IPS-18c (cell line): ENCODE measurements around the gene LCP2.

ENCODE experiments used
- H3K4me3 ChIP-seq: 2 replicates; pipeline ENCODE4 v1.7.0; 2013; ENCODE audit warnings: low read depth, mild to moderate bottlenecking, low read length, moderate library complexity; ENCODE audit not compliant: insufficient read depth
- H3K9me3 ChIP-seq: one replicate; pipeline ENCODE4 v1.6.1; 2013; ENCODE audit warnings: mild to moderate bottlenecking, low read length, moderate library complexity; ENCODE audit not compliant: control insufficient read depth, insufficient read depth

The LCP2 gene

DNA sequence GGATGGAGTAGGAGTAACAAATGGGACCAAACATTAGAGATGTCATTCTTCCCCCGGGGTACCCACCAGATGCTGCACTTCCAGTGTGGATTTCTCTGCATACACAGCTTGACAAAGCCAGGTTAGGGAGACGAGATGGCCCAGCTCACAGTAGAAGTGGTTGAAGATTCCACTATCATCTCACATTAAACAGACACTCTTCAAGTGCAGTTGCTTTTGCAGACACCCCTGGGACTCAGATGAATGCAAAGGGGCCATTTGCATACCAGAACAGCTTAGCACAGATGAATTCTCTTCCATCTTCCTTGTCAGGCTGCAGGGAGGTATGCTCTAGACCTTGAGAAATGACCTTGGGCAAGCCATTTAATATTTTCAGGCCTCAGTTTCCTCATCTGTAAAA is 77.4 kb downstream of the LCP2 start:
- H3K4me3 ChIP-seq = no peak overlapping the region
- no peaks in the 10 kb centered on the region for H3K9me3 ChIP-seq

DNA sequence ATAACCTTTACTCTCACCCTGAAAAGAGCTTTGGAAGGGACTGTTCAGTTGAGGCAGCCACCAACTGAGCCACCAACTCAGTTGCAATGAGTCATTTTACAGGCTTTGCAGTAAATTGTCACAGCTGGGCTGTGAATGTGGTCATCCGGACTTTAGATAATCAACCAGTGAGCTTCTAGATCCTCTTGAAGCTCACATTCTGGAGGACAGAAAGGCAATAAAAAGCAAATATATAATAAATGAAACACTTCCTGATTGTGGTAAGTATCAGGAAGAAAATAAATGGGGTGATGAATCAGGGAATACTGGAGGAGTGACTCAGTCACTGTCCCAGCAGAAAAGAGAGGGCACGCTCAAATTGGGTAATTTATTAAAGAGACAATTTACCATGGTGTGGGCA is 78.0 kb downstream of the LCP2 start:
- no peak overlapping the region for H3K4me3 ChIP-seq
- H3K9me3 ChIP-seq = no peaks in the 10 kb centered on the region

DNA sequence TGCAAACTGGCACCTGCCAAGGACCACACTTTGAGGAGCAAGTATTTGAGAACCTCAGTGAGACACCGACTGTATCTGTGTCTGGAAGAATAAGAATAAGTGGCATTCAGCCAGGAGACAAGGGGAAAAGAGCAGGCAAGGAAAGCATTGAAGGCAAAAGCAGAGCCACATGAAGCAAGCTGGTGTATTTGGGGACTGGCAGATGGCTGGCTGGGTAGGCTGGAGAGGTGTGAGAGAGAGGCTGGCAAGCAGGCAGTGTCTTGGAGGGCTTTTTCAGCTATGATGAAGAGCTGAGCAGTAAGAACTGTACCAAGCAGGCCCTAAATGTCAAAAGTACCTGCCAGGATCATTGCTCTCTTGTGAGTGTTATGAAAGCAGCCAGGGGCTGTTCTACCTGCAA is 78.9 kb downstream of the LCP2 start:
- Histone ChIP-seq H3K4me3 (no peak overlapping the region), H3K9me3 (no peaks in the 10 kb centered on the region)

DNA sequence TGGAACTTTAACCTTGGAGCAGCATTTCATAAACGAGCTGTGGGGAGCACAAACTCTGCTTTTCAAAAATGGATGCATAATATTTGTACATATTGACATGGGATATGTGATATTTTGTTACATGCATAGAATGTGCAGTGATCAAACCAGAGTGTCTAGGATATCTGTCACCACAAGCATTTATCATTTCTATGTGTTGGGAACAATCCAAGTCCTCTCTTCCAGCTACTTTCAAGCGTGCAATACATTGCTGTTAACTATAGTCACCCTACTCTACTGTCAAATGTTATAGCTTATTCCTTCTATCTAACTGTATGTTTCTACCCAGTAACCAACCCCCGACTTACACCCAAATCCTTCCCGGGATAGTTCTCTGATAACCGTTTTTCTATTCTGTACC is 79.7 kb downstream of the LCP2 start:
- no peaks in the 10 kb centered on the region for H3K9me3 ChIP-seq
- H3K4me3 ChIP-seq = no peak overlapping the region

DNA sequence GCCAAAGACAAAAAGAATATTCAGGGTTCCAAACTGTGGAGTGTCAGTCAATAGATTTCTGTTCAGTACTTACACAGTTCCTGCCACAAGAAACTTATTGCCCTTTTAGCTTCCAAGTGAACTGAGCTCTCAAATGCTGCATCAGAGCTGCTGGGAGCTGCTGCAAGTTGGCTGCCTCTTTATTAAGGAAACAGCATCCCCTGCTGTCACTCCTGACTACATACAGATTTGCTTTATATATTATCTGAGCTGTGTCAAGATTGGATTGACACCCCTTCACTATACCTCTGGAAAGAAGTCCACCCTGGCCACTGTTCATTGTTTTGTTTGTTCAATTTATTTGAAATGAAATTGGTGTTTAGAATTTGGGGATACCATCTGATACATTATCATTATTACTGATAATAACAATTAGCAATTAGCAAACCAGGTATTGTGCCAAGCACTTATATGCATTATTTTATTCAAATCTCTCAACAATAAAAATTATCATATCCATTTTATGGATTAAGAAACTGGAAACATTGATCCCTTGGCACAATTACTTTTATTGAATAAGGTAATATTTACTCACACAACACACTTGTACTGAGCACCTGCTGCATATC is 81.2 kb downstream of the LCP2 start:
- no peak overlapping the region for H3K4me3 ChIP-seq
- H3K9me3 ChIP-seq = no peaks in the 10 kb centered on the region

DNA sequence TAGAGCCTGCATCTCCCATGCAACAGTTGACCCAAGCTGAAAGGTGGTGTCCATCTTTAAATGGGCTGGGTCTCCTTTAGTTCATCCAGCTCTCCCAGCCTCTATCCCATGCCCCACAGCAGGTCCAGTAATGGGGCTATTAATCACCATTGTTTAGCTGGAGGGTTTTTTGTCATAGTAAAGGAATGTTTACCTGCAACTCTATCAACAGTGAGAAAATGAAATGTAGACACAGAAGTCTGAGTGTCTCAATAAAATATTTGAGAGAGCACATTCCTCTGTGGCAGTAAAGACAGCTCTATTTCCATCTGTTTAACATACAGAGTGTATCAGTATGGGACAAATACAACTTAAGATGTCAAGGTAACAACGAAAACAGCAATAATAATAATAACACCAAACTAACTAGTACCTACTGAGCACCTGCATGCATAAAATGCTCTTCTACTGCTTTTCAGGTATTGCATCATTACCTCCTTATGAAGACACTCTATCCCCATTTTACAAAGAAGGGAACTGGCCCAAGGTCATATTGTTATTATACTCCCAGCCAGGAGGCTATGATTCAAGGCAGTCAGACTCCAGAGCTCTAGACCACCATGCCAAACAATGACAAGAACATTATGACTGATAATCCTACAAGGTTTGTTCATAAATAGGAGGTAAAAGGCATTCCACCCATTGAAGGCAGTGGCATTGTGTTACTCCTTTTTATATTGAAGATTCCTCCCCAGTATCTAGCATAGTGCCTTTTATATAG is 85.8 kb downstream of the LCP2 start:
- no peak overlapping the region for H3K4me3 ChIP-seq
- H3K9me3 ChIP-seq = no peaks in the 10 kb centered on the region

DNA sequence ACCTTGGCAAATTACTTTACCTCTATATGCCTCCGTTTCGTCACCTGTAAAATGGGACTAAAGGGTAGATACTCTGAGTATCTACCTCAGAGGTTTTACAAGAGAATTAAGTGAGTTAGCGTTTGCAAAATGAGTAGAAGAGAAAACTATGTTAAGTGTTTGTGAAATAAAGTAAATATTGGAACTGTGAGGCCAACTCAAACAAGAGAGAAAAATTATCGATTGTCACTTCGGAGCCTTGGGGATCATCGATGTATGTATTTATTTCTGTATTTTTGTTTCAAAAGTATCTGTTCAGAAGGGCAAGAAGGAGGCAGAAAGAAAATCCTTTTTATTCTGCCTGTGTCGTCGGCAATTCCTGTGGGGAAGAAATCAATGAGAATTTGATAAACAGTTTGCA is 90.6 kb downstream of the LCP2 start:
- Histone ChIP-seq H3K4me3 (no peak overlapping the region), H3K9me3 (no peaks in the 10 kb centered on the region)

DNA sequence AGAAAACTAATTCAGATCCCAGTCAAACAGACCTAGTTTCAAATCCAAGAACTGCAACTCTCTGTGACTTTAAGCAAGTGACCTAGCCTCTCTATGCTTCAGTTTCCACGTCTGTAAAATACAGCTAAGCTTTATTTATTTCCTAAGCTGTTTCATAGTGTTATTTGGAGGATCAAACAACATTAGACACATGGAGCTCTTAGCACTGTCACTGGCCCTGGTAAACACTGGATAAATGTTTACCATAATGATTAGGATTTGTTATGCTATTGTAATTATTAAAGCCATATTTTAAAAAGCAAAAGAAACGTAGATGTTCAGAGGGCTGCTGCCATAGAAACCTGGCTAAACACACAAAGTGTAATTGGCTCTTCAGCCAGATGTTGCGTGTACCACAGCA is 91.4 kb downstream of the LCP2 start:
- H3K9me3 ChIP-seq = no peaks in the 10 kb centered on the region
- H3K4me3 ChIP-seq = no peak overlapping the region

DNA sequence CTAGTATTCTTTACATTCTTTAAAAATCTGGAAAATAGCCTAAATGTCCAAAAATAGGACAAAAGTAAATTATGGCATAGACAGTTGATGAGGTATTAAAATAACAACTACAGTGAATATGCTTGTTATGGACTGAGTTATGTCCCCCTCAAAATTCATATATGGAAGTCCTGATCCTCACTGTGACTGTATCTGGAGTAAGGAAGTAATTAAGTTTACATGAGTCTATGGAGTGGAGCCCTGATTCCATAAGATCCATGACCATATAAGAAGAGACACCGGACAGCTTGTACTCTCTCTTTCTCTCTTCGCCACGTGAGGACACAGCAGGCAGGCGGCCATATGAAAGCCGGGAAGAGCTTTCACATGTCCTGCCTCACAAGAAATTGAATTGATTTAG is 93.4 kb downstream of the LCP2 start:
- H3K9me3 ChIP-seq = no peaks in the 10 kb centered on the region
- H3K4me3 ChIP-seq = no peak overlapping the region

DNA sequence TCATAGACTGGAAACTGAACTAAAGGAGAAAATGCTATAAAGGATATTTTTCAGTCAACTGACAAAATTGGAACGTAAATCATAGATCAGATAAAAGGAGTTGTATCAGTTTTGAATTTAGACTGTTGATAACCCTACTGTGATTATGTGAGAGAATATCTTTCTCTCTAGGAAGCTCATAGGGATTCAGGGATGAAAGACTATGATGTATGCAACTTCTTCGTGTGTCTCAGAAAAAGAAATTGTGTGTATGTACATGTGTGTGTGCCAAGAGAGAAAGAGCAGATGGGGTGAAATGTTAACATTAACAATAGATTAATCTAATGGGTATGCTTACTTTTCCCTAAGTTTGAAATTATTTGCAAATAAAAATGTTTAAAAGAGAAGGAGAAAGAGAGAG is 95.5 kb downstream of the LCP2 start:
- Histone ChIP-seq H3K9me3 (no peaks in the 10 kb centered on the region), H3K4me3 (no peak overlapping the region)

DNA sequence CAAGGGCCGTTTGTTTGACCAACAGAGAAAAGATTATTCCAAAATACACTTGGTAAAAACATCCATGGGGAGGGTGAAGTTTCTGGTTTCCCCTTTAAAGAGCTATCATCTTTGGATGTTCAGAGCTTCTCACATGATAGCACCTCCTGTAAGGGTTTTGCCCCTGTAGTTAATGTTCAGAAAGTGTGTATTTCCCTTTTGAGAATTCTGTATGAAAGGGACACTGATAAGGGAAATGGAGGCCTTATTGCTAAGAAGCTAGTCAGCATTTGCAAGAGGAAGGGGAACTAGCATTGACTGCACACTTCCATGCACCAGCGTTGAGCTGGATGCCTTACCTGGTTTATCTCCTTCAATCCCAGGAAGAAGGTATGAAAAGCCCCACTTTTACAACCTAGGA is 96.3 kb downstream of the LCP2 start:
- Histone ChIP-seq H3K9me3 (no peaks in the 10 kb centered on the region), H3K4me3 (no peak overlapping the region)

DNA sequence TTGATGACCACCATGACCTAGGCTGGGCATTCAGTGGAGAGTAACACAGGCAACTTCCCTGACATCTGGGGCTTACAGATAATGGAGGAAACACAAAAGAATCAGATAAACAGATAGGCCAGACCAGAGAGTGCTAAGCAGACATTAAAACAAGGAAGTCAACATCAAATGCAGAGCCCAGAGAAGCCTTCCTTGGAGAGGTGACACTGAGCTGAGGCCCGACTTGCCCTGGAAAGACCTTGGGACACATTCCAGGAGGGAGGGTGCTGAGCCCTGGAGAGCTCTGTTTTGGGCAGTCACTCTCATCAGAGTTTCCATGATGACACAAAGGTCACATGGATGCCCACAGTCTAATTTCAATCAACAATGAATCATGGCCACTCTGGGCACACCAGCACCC is 96.7 kb downstream of the LCP2 start:
- H3K4me3 ChIP-seq = no peak overlapping the region
- H3K9me3 ChIP-seq = no peaks in the 10 kb centered on the region
